ENCODE measurements around the gene SOX12. TPM values are rescaled to one million over a fixed set of nuclear protein-coding genes. Genes with fewer than 3 reads are reported as not detected.
A peak's percentile ranks its signal among the peaks of the same experiment; 100 is the strongest.

Gene SOX12
- polyA plus RNA-seq (2011; rRNA removed) (3.8 and 4.6 TPM in 2 replicates), polyA minus RNA-seq (2011; rRNA and poly(A)+ RNA removed) (4.6 TPM in 2 replicates)

DNA sequence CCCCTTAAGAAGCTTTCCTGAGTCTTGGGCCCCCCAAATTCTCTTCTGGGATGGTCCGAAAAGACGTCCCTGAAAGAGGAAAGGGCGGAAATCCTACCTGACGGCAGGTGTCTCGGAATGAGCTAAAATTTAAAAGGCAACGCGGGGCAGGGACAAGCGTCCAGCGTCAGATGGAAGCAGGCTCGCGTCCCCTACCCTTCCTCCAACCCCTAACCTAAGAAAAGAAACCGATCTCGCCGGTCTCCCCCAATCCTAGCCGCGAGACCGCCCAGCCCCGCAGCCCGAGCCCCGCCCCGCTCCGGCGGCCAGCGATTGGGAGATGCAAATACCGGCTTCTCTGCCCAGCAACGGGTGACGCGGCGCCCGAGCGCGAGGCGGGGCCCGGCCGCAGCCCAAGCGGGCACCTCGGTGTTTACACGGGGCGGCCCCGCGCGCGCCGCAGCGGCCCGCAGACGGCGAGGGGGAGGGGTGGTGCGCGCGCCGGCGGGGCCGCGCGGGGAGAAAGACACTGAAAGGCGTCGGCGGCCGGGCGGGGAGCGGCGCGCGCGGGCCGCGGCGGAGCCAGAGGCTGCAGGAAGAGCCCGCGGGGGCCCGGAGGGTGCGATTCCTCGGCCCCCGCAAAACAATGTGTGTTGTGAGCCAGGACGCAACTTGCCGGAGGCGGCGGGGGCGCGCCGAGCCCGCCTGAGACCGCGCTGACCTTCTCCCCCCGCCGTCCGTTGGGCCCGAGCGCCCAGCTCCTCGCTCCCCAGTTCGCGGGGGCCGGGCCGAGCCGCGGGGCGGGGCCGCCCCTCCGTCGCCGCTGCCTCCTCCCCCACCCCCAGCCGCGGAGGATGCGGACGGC lies at the start of gene SOX12:
SOX12 (plus strand) TSS at position 508 of the 844 bp plus-strand sequence. CDS start 373 bp downstream, outside the sequence.
- CTCF ChIA-PET, result interaction anchor here (0.6 to 2.2 kb wide), 4 partner anchors 10 to 61 kb away, joined by 3 to 8 read pairs (median 6); no protein-coding TSS in a partner anchor
- DNase-seq (ENCODE audit: low read depth, low spot score), result no peak
- POLR2A ChIA-PET, result interaction anchor here (0.7 to 2.7 kb wide), 7 partner anchors 12 to 70 kb away, joined by 3 to 17 read pairs (median 5); partner anchors contain the start of gene ZCCHC3

DNA sequence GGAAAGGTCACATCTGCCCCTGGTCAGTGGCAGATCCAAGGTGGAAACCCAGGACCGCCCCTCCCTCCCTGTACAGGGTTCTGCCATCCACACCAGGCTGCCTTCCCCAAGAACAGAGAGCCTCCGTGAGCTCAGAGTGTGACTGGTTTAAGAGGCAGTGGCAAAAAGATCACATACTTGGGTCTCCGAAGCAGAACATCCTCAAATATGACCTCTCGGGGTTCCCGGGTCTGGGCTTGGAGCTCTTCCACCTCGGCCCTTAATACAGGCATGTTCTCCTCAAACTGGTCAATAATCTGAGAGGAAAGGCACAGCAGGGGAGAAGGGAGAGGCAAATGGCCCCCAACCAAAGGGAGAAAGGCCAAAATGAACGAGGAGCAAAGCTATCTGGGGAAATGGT lies 49.6 kb upstream of the SOX12 start:
- CTCF ChIA-PET, result interaction anchor here (0.8 kb wide), 1 partner anchor 9 kb away, joined by 3 read pairs; no protein-coding TSS in a partner anchor

More for the DNA sequence above, at the start of gene SOX12:
- H3K9me3 ChIP-seq (ENCODE audit: control insufficient read depth, insufficient read depth, low read length), result no peaks in the 10 kb centered on the region
- H3K27me3 ChIP-seq (ENCODE audit: control insufficient read depth, insufficient read depth, low read length), result no peaks in the 10 kb centered on the region
- peak within 1 kb of the TSS; percentile 65 for H3K27ac ChIP-seq (ENCODE audit: low read depth, low read length)
- TF ChIP-seq, protein P1, sequence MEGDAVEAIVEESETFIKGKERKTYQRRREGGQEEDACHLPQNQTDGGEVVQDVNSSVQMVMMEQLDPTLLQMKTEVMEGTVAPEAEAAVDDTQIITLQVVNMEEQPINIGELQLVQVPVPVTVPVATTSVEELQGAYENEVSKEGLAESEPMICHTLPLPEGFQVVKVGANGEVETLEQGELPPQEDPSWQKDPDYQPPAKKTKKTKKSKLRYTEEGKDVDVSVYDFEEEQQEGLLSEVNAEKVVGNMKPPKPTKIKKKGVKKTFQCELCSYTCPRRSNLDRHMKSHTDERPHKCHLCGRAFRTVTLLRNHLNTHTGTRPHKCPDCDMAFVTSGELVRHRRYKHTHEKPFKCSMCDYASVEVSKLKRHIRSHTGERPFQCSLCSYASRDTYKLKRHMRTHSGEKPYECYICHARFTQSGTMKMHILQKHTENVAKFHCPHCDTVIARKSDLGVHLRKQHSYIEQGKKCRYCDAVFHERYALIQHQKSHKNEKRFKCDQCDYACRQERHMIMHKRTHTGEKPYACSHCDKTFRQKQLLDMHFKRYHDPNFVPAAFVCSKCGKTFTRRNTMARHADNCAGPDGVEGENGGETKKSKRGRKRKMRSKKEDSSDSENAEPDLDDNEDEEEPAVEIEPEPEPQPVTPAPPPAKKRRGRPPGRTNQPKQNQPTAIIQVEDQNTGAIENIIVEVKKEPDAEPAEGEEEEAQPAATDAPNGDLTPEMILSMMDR (IDR thresholded peaks at IDR 0.05; ENCODE audit: low read depth, low read length), result no peak
- H3K4me3 ChIP-seq (ENCODE audit: low read depth, low read length), result peak within 1 kb of the TSS; percentile 90

DNA sequence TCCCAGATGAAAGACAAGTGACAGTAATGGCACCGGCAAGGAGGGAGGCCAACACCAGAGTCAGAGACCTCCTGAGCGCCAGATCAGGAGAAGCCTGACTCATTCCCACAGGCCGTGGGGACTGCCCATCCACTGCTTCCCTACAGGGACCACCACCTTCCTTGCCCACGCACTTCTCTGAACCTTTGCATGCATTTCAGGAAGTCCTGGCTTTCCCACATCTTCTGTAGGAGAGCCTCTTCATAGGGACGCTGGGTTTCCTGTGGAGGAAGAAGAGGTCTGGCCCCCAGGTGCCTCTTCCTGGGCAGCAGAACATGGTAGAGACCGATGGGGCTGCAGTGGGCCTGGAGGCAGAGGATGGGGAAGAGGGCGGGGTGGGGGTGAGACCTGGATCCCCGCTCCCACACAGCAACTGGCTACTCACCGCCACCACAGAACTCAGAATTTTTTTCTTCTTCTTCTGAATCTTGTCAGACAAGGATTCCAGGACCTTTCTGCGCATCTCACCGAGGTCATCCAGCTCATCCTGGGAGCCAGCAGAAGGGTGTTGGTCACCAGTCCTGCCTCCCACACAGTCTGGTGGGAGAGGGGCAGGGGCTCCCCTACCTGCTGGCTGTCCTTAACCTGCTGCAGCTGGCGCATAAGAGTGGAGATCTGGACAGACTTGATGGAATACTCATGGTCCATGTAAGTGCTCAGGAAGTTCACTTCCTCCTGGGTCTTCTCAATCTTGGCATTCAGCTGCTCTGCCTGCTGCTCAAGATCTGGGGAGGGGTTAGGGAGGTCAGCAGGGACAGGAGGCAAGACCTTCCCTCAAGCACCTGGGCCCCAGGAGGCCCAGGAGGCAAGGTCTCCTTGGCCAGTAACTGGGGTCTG lies 48.5 kb upstream of the SOX12 start:
- ChIA-PET POLR2A (no interaction called here), CTCF (no interaction called here)
- no peaks in the 10 kb centered on the region; the same call in 1 of the 2 replicates for H3K9me3 ChIP-seq (ENCODE audit: control insufficient read depth, insufficient read depth, low read length)
- no peak overlapping the region for H3K4me3 ChIP-seq (ENCODE audit: low read depth, low read length)
- TF ChIP-seq, protein P1 (IDR thresholded peaks at IDR 0.05; ENCODE audit: low read depth, low read length), result no peak
- no peak for DNase-seq (ENCODE audit: low read depth, low spot score)
- no peak overlapping the region for H3K27ac ChIP-seq (ENCODE audit: low read depth, low read length)
- H3K27me3 ChIP-seq (ENCODE audit: control insufficient read depth, insufficient read depth, low read length), result no peaks in the 10 kb centered on the region

More for the DNA sequence above, 49.6 kb upstream of the SOX12 start:
- no peak overlapping the region for H3K27ac ChIP-seq (ENCODE audit: low read depth, low read length)
- DNase-seq (ENCODE audit: low read depth, low spot score), result no peak
- H3K27me3 ChIP-seq (ENCODE audit: control insufficient read depth, insufficient read depth, low read length), result no peaks in the 10 kb centered on the region
- TF ChIP-seq, protein P1 (IDR thresholded peaks at IDR 0.05; ENCODE audit: low read depth, low read length), result no peak
- no peaks in the 10 kb centered on the region; the same call in 1 of the 2 replicates for H3K9me3 ChIP-seq (ENCODE audit: control insufficient read depth, insufficient read depth, low read length)
- POLR2A ChIA-PET, result no interaction called here
- H3K4me3 ChIP-seq (ENCODE audit: low read depth, low read length), result no peak overlapping the region

DNA sequence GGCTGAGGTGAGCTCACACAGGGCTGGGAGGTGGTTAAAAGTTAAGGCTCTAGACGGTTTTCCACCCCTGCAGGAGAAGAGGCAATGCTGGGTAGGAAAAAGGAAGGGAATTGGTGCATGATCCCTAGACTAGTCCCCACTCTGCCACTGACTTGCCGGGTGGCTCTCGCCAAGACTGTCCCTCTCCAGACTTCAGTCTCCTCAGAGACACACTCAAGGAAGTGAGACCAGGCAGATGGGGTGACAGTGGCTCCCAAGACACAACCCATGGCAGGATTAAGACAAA lies 47.9 kb upstream of the SOX12 start:
- no peaks in the 10 kb centered on the region; the same call in 1 of the 2 replicates for H3K9me3 ChIP-seq (ENCODE audit: control insufficient read depth, insufficient read depth, low read length)
- no peak for DNase-seq (ENCODE audit: low read depth, low spot score)
- CTCF ChIA-PET, result no interaction called here
- no peaks in the 10 kb centered on the region for H3K27me3 ChIP-seq (ENCODE audit: control insufficient read depth, insufficient read depth, low read length)
- H3K27ac ChIP-seq (ENCODE audit: low read depth, low read length), result no peak overlapping the region
- TF ChIP-seq, protein P1 (IDR thresholded peaks at IDR 0.05; ENCODE audit: low read depth, low read length), result no peak
- H3K4me3 ChIP-seq (ENCODE audit: low read depth, low read length), result no peak overlapping the region
- POLR2A ChIA-PET, result no interaction called here
